ENCODE measurements around the gene NIM1K. TPM values are rescaled to one million over a fixed set of nuclear protein-coding genes. Genes with fewer than 3 reads are reported as not detected.

Gene NIM1K
- total RNA-seq, 5 donors from 2014 or later (not counting 1 experiment from before 2014, with no cell fraction given) = 0.41 to 0.89 (median 0.73) TPM; not detected in 1

DNA sequence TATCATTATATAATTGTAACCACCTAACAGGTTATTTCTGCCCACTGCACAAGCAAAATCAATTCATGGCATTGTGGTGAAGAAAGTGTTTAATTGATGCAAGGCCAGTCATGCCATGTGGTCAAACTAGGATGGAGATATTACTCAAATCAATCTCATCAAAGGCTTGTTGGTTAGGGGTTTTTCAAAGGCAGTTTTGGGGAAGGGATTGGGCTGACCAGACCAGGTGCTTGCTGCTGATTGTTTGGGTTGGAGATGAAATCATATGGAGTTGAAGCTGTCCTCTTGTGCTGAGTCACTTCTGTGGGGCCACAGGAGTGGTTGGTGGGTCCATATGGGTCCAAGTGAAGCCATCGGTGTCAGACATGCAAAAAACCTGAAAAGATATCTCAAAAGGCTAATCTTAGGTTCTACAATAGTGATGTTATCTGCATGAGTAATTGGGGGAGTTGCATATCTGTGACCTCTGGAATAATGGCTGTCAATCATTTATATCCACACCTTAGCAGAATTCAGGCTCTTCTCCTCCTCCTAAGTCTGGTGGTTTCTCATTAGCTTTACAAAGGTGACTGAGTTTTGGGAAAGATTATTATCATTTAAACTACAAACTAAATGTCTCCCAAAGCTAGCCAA lies 76.3 kb downstream of the NIM1K start:
- Mint-ChIP-seq H3K9me3 (peaks cover 3 to 15% (median 11%) of the 10 kb centered on the region in 3 donors), H3K27ac (no peak overlapping the region), H3K27me3 (peaks cover 30 to 35% of the 10 kb centered on the region in 2 donors), H3K4me3 (no peak overlapping the region), H3K36me3 (no peaks in the 10 kb centered on the region), H3K4me1 (peaks cover 0 to 2% (median 0%) of the 10 kb centered on the region in 3 donors)
- Histone ChIP-seq H3K9me3 (no peaks in the 10 kb centered on the region), H3K27ac (ENCODE audit: low read length) (no peak overlapping the region), H3K27me3 (replicated peaks in 1 of 2; ENCODE audit: control insufficient read depth in 2 of 2, extremely low read depth in 1 of 2, insufficient read depth in 2 of 2, low read length in 1 of 2) (peaks cover 0 to 11% of the 10 kb centered on the region in 2 experiments), H3K4me3 (ENCODE audit: control insufficient read depth in 1 of 2, extremely low read depth in 1 of 2, low read length in 1 of 2) (no peak overlapping the region), H3K36me3 (ENCODE audit: control insufficient read depth in 2 of 2, extremely low read depth in 1 of 2, insufficient read depth in 1 of 2, low read length in 1 of 2) (no peaks in the 10 kb centered on the region), H3K4me1 (ENCODE audit: control insufficient read depth in 1 of 2, extremely low read depth in 1 of 2, insufficient read depth in 2 of 2, low read length in 2 of 2) (no peaks in the 10 kb centered on the region)
- CTCF ChIA-PET = interaction anchor here in 1 of 2 donors (0.9 kb wide), 1 partner anchor 45 kb away, joined by 3 read pairs; the partner anchor contains the start of gene HMGCS1
- DNase-seq = no peak
- ATAC-seq (replicated peaks in 1 of 4) = no peak
- POLR2A ChIA-PET = no interaction called here
- WGBS (ENCODE audit: insufficient coverage) = no CpG with 5 or more reads among the region's 1 CpG

DNA sequence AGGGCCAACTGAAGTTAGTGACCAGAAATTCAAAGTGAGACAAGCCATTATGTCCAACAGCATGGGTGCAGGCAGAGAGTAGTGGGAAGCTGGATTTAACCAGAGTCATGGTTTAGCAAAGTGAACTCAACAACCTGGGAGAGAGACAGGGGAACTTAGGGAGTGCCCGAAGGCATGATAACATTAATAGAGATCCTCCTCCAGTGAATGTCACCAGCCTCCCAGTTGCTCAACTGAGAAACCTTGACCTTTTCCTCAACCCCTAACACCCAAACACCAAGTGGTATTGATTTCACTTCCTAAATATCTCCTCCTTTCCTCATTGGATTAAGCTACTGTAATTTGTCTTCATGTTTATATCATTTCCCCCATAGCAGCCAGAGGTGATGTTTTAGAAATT lies 78.6 kb downstream of the NIM1K start:
- H3K4me1 ChIP-seq (ENCODE audit: control insufficient read depth in 1 of 2, extremely low read depth in 1 of 2, insufficient read depth in 2 of 2, low read length in 2 of 2) = no peaks in the 10 kb centered on the region
- H3K36me3 Mint-ChIP-seq = no peaks in the 10 kb centered on the region
- peaks cover 0 to 2% (median 0%) of the 10 kb centered on the region in 3 donors for H3K4me1 Mint-ChIP-seq

DNA sequence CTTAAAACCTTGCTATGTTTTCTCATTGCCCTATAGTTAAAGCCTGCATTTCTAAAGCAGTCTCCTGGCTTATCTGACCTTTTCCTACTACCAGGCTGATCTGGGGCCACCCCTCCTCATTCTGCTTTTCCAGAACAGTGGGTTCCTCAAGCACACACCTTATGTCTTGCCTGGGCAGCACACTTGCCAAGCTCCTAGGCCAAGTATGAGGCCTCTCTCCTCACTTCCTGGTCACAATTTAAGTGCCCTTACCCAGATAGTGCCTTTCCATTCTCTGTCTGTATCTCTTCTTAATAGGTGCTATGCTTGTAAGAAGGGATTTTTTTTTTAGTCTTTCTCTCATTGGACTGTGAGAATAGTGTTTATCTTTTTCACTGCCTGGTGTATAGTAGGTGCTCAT lies 81.5 kb downstream of the NIM1K start:
- DNase-seq = no peak
- ChIA-PET POLR2A (no interaction called here), CTCF (no interaction called here)
- Mint-ChIP-seq H3K27me3 (peaks cover 3 to 7% of the 10 kb centered on the region in 2 donors), H3K9me3 (no peaks in the 10 kb centered on the region), H3K27ac (no peak overlapping the region), H3K4me1 (no peaks in the 10 kb centered on the region), H3K4me3 (no peak overlapping the region), H3K36me3 (no peaks in the 10 kb centered on the region)
- Histone ChIP-seq H3K4me1 (ENCODE audit: control insufficient read depth in 1 of 2, extremely low read depth in 1 of 2, insufficient read depth in 2 of 2, low read length in 2 of 2) (no peaks in the 10 kb centered on the region), H3K36me3 (ENCODE audit: control insufficient read depth in 2 of 2, extremely low read depth in 1 of 2, insufficient read depth in 1 of 2, low read length in 1 of 2) (no peaks in the 10 kb centered on the region), H3K27me3 (replicated peaks in 1 of 2; ENCODE audit: control insufficient read depth in 2 of 2, extremely low read depth in 1 of 2, insufficient read depth in 2 of 2, low read length in 1 of 2) (peaks cover 0 to 3% of the 10 kb centered on the region in 2 experiments), H3K9me3 (no peaks in the 10 kb centered on the region), H3K27ac (ENCODE audit: low read length) (no peak overlapping the region), H3K4me3 (ENCODE audit: control insufficient read depth in 1 of 2, extremely low read depth in 1 of 2, low read length in 1 of 2) (no peak overlapping the region)
- no peak for ATAC-seq (replicated peaks in 1 of 4)

More for the DNA sequence above, 78.6 kb downstream of the NIM1K start:
- Histone ChIP-seq H3K27ac (ENCODE audit: low read length) (no peak overlapping the region), H3K27me3 (replicated peaks in 1 of 2; ENCODE audit: control insufficient read depth in 2 of 2, extremely low read depth in 1 of 2, insufficient read depth in 2 of 2, low read length in 1 of 2) (peaks cover 0 to 11% of the 10 kb centered on the region in 2 experiments), H3K36me3 (ENCODE audit: control insufficient read depth in 2 of 2, extremely low read depth in 1 of 2, insufficient read depth in 1 of 2, low read length in 1 of 2) (no peaks in the 10 kb centered on the region), H3K9me3 (no peaks in the 10 kb centered on the region), H3K4me3 (ENCODE audit: control insufficient read depth in 1 of 2, extremely low read depth in 1 of 2, low read length in 1 of 2) (no peak overlapping the region)
- no peak overlapping the region for H3K4me3 Mint-ChIP-seq
- POLR2A ChIA-PET = interaction anchor here in 1 of 2 donors (0.6 kb wide), 1 partner anchor 203 kb away, joined by 5 read pairs; no protein-coding TSS in a partner anchor
- ATAC-seq (replicated peaks in 1 of 4) = no peak
- peaks cover 3 to 11% (median 11%) of the 10 kb centered on the region in 3 donors for H3K9me3 Mint-ChIP-seq
- no peak overlapping the region for H3K27ac Mint-ChIP-seq
- no peak for DNase-seq
- WGBS (ENCODE audit: insufficient coverage) = no CpG with 5 or more reads among the region's 1 CpG
- H3K27me3 Mint-ChIP-seq = peaks cover 14 to 17% of the 10 kb centered on the region in 2 donors
- CTCF ChIA-PET = interaction anchor here in 1 of 2 donors (0.6 kb wide), 1 partner anchor 140 kb away, joined by 4 read pairs; no protein-coding TSS in a partner anchor

DNA sequence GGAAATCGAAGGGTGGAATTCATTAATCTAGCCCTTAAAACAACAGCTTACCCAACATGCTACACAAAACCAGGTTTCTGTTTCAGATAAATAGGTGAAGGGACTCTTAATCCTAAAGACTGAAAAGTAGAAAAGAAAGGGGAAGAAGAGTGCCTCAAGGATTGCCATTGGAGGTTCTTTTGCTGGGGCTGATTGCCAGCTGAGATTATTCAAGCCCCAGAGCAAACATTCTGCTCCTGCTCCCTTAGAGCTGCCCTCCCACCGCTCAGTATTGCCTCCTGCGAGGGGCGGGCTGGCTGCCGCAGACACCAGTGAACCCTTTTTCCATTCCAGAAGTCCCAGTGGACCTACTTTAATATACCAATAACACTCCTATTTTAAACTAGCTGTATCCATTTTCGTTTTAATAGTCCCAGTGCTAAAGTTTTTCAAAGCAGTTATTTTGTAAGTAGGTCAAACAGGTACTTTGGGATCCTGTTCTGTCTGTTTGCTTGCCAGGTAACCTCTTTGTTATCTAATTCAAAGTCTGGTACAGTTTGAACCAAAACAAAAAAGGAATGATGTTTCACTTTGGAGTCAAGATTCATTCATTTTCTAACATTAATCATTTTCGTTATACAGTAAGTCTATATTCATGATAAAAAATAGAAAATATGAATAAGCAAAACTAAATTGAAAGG lies 82.5 kb downstream of the NIM1K start:
- H3K27me3 ChIP-seq (replicated peaks in 1 of 2; ENCODE audit: control insufficient read depth in 2 of 2, extremely low read depth in 1 of 2, insufficient read depth in 2 of 2, low read length in 1 of 2) = no peaks in the 10 kb centered on the region
- H3K36me3 ChIP-seq (ENCODE audit: control insufficient read depth in 2 of 2, extremely low read depth in 1 of 2, insufficient read depth in 1 of 2, low read length in 1 of 2) = no peaks in the 10 kb centered on the region
- no peaks in the 10 kb centered on the region for H3K4me1 ChIP-seq (ENCODE audit: control insufficient read depth in 1 of 2, extremely low read depth in 1 of 2, insufficient read depth in 2 of 2, low read length in 2 of 2)
- no peak overlapping the region for H3K4me3 ChIP-seq (ENCODE audit: control insufficient read depth in 1 of 2, extremely low read depth in 1 of 2, low read length in 1 of 2)
- peaks cover 3 to 7% of the 10 kb centered on the region in 2 donors for H3K27me3 Mint-ChIP-seq
- H3K27ac Mint-ChIP-seq = no peak overlapping the region
- 40% methylated on average over 1 of the region's 7 CpGs for WGBS (ENCODE audit: insufficient coverage)
- ChIA-PET POLR2A (no interaction called here), CTCF (no interaction called here)
- no peaks in the 10 kb centered on the region for H3K36me3 Mint-ChIP-seq
- no peak for ATAC-seq (replicated peaks in 1 of 4)
- no peak for DNase-seq
- H3K4me1 Mint-ChIP-seq = no peaks in the 10 kb centered on the region
- H3K9me3 ChIP-seq = no peaks in the 10 kb centered on the region
- no peak overlapping the region for H3K27ac ChIP-seq (ENCODE audit: low read length)
- no peaks in the 10 kb centered on the region for H3K9me3 Mint-ChIP-seq
- H3K4me3 Mint-ChIP-seq = no peak overlapping the region

DNA sequence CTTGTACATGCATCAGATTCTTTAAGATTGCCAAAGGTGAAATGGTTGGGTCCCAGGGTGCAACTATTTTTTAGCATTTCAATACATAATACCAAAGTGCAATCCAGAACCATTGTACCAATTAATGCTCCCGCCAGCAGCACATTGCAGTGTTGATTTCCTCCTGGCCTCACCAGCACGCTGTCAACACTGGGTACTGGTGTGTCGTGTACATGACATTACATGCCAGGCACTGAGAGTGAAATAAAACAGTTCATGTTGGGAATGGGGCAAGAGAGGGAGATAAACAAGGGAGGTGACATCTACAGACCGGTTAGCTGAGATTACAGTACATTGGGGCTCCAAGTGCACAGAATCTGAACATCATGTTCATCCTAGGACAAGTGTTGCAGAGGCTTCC lies 83.4 kb downstream of the NIM1K start:
- Histone ChIP-seq H3K4me3 (ENCODE audit: control insufficient read depth in 1 of 2, extremely low read depth in 1 of 2, low read length in 1 of 2) (no peak overlapping the region), H3K9me3 (no peaks in the 10 kb centered on the region), H3K27me3 (replicated peaks in 1 of 2; ENCODE audit: control insufficient read depth in 2 of 2, extremely low read depth in 1 of 2, insufficient read depth in 2 of 2, low read length in 1 of 2) (no peaks in the 10 kb centered on the region), H3K36me3 (ENCODE audit: control insufficient read depth in 2 of 2, extremely low read depth in 1 of 2, insufficient read depth in 1 of 2, low read length in 1 of 2) (no peaks in the 10 kb centered on the region), H3K4me1 (ENCODE audit: control insufficient read depth in 1 of 2, extremely low read depth in 1 of 2, insufficient read depth in 2 of 2, low read length in 2 of 2) (no peaks in the 10 kb centered on the region), H3K27ac (ENCODE audit: low read length) (no peak overlapping the region)
- CTCF ChIA-PET = interaction anchor here in 1 of 2 donors (0.6 kb wide), 1 partner anchor 17 kb away, joined by 4 read pairs; no protein-coding TSS in a partner anchor
- POLR2A ChIA-PET = no interaction called here
- Mint-ChIP-seq H3K9me3 (no peaks in the 10 kb centered on the region), H3K36me3 (no peaks in the 10 kb centered on the region), H3K4me3 (no peak overlapping the region), H3K27me3 (peaks cover 0 to 7% of the 10 kb centered on the region in 2 donors), H3K4me1 (no peaks in the 10 kb centered on the region), H3K27ac (no peak overlapping the region)
- 100% methylated on average over 1 of the region's 4 CpGs for WGBS (ENCODE audit: insufficient coverage)
- ATAC-seq (replicated peaks in 1 of 4) = no peak
- DNase-seq = no peak

DNA sequence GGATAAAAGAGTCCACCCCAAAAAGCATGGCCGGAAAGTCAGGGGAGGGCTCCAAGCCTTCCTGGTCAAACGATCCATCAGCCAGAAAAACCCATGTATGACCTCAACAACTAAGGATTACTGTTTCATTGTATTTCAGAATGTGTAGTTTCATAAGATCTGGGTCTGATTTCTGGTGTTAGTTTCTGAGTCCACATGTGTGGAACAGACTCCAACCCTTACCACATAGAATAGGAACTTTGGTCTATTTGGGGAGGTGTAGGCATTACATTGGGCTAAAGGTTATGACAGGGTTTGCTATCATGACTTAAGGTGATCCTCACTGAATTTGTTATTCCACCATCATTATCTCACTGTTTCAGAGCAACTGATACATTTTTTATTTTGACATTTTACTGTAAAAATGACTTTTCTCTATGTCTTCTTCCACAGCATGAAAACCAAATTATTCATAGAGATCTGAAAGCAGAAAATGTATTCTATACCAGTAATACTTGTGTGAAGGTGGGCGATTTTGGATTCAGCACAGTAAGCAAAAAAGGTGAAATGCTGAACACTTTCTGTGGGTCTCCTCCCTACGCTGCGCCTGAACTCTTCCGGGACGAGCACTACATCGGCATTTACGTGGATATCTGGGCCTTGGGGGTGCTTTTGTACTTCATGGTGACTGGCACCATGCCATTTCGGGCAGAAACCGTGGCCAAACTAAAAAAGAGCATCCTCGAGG lies 87.7 kb downstream of the NIM1K start:
- Histone ChIP-seq H3K27me3 (replicated peaks in 1 of 2; ENCODE audit: control insufficient read depth in 2 of 2, extremely low read depth in 1 of 2, insufficient read depth in 2 of 2, low read length in 1 of 2) (no peaks in the 10 kb centered on the region), H3K4me3 (ENCODE audit: control insufficient read depth in 1 of 2, extremely low read depth in 1 of 2, low read length in 1 of 2) (no peak overlapping the region), H3K27ac (ENCODE audit: low read length) (no peak overlapping the region), H3K36me3 (ENCODE audit: control insufficient read depth in 2 of 2, extremely low read depth in 1 of 2, insufficient read depth in 1 of 2, low read length in 1 of 2) (no peaks in the 10 kb centered on the region), H3K9me3 (no peaks in the 10 kb centered on the region), H3K4me1 (ENCODE audit: control insufficient read depth in 1 of 2, extremely low read depth in 1 of 2, insufficient read depth in 2 of 2, low read length in 2 of 2) (no peaks in the 10 kb centered on the region)
- 95% methylated on average over 8 of the region's 12 CpGs for WGBS (ENCODE audit: insufficient coverage)
- Mint-ChIP-seq H3K4me3 (no peak overlapping the region), H3K9me3 (no peaks in the 10 kb centered on the region), H3K27me3 (no peaks in the 10 kb centered on the region), H3K4me1 (no peaks in the 10 kb centered on the region), H3K36me3 (no peaks in the 10 kb centered on the region), H3K27ac (no peak overlapping the region)
- POLR2A ChIA-PET = no interaction called here
- ATAC-seq (replicated peaks in 1 of 4) (no peak), DNase-seq (no peak)
- CTCF ChIA-PET = no interaction called here

Data from T-cell (primary cell).